SJCRH30 (cell line): Measurements from ENCODE around the gene GARNL3. TPM values are rescaled to one million over a fixed set of nuclear protein-coding genes. Genes with fewer than 3 reads are reported as not detected.

Experiments
- DNase-seq, 2 experiments: peaks; one replicate each; pipeline ENCODE4 v3.0.0-alpha.2; 2015 to 2020
- H3K27ac ChIP-seq: fragments of 250-450 bp; sonication (Bioruptor Pico); 2 replicates; pipeline ENCODE4 v1.5.1; 2020; ENCODE audit warnings: mild to moderate bottlenecking, moderate library complexity
- H3K27me3 ChIP-seq: fragments of 250-450 bp; sonication (Bioruptor Pico); 2 replicates; pipeline ENCODE4 v1.5.1; 2020; ENCODE audit warnings: mild to moderate bottlenecking, moderate library complexity
- H3K36me3 ChIP-seq: fragments of 250-450 bp; sonication (Bioruptor Pico); 2 replicates; pipeline ENCODE4 v1.5.1; 2020; ENCODE audit warnings: mild to moderate bottlenecking, moderate library complexity
- H3K4me1 ChIP-seq: fragments of 250-450 bp; sonication (Bioruptor Pico); 2 replicates; pipeline ENCODE4 v1.5.1; 2020; ENCODE audit warnings: mild to moderate bottlenecking, moderate library complexity
- H3K4me3 ChIP-seq: fragments of 250-450 bp; sonication (Bioruptor Pico); 2 replicates; pipeline ENCODE4 v1.5.1; 2020; ENCODE audit warnings: mild to moderate bottlenecking, moderate library complexity
- H3K9me3 ChIP-seq: fragments of 250-450 bp; sonication (Bioruptor Pico); replicated peaks from 2 replicates; pipeline ENCODE4 v1.5.1; 2020; ENCODE audit warnings: mild to moderate bottlenecking, moderate library complexity
- total RNA-seq: library from RNA; depleted of rRNA; stranded (reverse); fragments of >200 nt; shearing (Covaris generic); gene quantifications from 2 replicates; pipeline ENCODE4 v1.2.3, GENCODE V29; 2014

Gene GARNL3
- total RNA-seq, 1 experiment from 2014 or later: 4.6 TPM

DNA sequence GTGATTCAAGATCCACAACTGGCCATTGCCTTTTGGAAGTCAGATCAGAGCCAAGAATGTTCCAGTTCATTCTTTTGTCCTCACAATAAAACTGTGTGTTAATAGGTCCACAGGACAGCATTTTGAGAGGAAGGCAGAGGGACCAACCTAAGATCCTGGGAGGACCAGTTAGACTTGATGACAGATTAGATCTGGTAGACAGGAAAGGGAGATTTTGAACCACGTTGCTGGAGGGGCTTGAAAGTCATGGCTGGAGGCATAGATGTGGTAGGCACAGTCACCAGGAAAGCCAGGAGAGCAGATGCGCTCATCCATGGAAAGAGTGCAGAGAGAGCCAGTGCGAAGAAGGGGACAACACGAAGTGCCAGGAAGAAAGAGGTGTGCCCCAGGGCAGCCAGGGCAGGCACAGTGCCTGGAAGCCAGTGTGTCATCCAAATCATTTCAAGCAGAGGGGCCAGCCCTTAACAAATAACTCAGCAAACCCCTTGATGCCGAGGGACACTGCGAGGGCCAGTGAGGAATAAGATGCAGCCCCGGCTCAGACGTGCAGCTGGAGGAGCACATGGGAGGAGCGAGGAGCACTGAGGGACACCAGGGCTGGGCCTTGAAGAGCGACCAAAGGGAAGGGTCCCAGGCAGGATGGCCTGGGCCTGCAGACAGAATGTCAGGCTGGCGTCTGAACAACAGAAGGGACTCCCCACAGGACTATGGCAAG, 119.6 kb downstream of the GARNL3 start:
- Histone ChIP-seq H3K27ac (no peak overlapping the region), H3K36me3 (no peaks in the 10 kb centered on the region), H3K4me1 (peaks cover 11% of the 10 kb centered on the region), H3K27me3 (no peaks in the 10 kb centered on the region; the same call in none of the 2 replicates), H3K9me3 (peaks cover 5% of the 10 kb centered on the region; the same call in 1 of the 2 replicates), H3K4me3 (no peak overlapping the region)
- no peak for DNase-seq

DNA sequence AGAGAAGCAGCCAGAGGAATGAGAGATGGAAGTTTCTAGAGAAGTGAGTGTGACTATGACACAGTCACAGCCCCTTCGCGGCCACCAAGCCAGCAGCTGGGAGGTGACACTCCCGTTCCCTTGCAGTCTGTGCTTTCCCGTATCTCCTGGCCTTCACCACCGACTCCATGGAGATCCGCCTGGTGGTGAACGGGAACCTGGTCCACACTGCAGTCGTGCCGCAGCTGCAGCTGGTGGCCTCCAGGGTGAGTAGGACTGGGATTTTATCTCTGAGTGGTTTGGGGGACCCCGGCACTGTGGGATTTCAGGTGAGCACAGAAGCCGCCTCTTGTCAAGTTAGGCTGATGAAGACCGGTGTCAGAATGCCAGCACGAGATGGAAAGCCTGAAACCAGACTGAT, 120.3 kb downstream of the GARNL3 start:
- no peaks in the 10 kb centered on the region; the same call in none of the 2 replicates for H3K27me3 ChIP-seq
- no peaks in the 10 kb centered on the region for H3K36me3 ChIP-seq
- no peak for DNase-seq
- H3K4me1 ChIP-seq: peaks cover 15% of the 10 kb centered on the region
- peaks cover 5% of the 10 kb centered on the region; the same call in 1 of the 2 replicates for H3K9me3 ChIP-seq
- H3K4me3 ChIP-seq: no peak overlapping the region
- no peak overlapping the region for H3K27ac ChIP-seq

DNA sequence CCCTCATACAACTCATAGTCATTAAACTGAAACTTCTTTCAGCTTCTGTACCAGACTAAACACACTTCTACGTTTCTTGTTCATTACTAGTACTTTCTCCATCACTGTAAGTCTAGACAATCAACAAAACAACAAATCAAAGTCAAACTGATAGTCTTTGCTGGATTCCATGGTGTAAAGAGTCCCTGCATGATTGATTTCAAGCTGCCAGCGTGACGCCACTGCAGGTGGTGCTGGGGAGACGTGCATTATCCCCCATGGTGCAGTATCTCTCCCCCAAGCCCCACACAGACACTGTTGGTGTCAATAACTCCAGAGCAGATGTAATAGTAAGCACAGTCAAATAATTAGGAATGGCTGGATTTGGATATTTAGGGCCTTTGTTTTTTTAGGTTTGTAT, 121.7 kb downstream of the GARNL3 start:
- Histone ChIP-seq H3K4me3 (no peak overlapping the region), H3K9me3 (no peaks in the 10 kb centered on the region), H3K27ac (no peak overlapping the region), H3K27me3 (no peaks in the 10 kb centered on the region; the same call in none of the 2 replicates), H3K36me3 (no peaks in the 10 kb centered on the region), H3K4me1 (peaks cover 15% of the 10 kb centered on the region)
- no peak for DNase-seq

DNA sequence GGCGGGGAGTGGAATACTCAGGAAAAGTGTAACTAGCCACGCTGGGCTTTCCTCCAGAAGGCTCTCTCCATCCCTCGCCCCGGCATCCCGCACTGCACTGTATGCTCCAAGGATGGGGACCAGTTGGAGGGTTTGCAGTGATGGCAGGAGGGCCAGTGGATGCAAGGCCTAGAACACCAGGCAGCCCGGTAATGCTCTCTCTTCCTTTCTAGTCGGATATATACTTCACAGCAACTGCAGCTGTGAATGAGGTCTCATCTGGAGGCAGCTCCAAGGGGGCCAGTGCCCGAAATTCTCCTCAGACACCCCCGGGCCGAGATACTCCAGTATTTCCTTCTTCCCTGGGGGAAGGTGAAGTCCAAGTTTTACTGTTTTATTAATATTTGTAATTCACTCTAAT, 122.4 kb downstream of the GARNL3 start:
- H3K27ac ChIP-seq: no peak overlapping the region
- DNase-seq: no peak
- no peaks in the 10 kb centered on the region for H3K36me3 ChIP-seq
- H3K27me3 ChIP-seq: no peaks in the 10 kb centered on the region; the same call in none of the 2 replicates
- H3K4me1 ChIP-seq: peaks cover 15% of the 10 kb centered on the region
- no peak overlapping the region for H3K4me3 ChIP-seq
- no peaks in the 10 kb centered on the region for H3K9me3 ChIP-seq

DNA sequence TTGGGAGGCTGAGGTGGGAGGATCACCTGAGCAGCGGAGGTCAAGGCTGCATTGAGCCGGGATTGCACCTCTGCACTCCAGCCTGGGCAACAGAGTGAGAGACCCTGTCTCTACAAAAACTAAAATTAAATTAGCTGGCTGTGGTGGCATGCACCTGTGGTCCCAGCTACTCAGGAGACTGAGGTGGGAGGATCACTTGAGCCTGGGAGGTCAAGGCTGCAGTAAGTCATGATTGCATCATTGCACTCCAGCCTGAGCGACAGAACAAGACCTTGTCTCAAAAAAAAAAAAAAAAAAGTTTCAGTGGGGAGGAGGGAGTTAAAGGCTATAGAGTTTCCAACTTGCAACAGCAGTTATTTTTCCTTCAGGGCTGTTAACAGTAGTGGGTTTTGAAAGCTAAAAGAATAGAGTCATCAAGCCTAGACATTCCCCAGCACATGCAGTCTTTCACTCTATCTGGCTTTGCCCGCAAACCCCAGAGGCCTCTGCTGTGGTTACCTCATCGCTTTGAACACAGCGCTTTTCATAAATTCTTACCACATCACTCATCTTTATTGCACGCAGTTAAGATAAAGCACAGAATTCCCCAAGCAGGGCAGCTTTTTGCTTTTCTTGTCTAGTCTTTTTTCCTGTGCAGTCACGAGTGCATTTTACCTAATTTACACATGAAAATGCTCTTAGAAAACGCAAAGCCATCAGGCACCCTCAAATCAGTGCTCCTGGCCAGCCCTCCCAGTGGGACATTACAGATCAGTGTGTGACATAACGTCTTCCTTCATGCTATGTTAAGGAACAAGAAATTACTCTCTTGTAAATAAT, 123.7 kb downstream of the GARNL3 start:
- no peaks in the 10 kb centered on the region; the same call in 1 of the 2 replicates for H3K27me3 ChIP-seq
- H3K27ac ChIP-seq: peak overlapping the region; percentile 3; the same call in 1 of the 2 replicates
- H3K4me1 ChIP-seq: peaks cover 15% of the 10 kb centered on the region
- peak; percentile 89 to 94 for DNase-seq
- no peaks in the 10 kb centered on the region for H3K9me3 ChIP-seq
- no peak overlapping the region for H3K4me3 ChIP-seq
- H3K36me3 ChIP-seq: no peaks in the 10 kb centered on the region

DNA sequence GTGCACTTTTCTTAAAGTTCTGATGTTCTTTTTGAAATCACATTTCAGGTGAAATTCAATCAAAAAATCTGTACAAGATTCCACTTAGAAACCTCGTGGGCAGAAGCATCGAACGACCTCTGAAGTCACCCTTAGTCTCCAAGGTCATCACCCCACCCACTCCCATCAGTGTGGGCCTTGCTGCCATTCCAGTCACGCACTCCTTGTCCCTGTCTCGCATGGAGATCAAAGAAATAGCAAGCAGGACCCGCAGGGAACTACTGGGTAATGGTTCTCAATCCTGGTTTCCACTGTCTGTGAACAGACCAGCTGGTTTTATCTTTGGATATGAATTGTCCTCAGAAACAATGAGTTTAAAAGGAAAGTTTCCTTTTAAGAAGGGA, 124.3 kb downstream of the GARNL3 start:
- no peak for DNase-seq
- H3K27ac ChIP-seq: peak overlapping the region; percentile 3; the same call in 1 of the 2 replicates
- no peaks in the 10 kb centered on the region; the same call in 1 of the 2 replicates for H3K27me3 ChIP-seq
- no peaks in the 10 kb centered on the region for H3K36me3 ChIP-seq
- no peak overlapping the region for H3K4me3 ChIP-seq
- no peaks in the 10 kb centered on the region for H3K9me3 ChIP-seq
- H3K4me1 ChIP-seq: peaks cover 15% of the 10 kb centered on the region

DNA sequence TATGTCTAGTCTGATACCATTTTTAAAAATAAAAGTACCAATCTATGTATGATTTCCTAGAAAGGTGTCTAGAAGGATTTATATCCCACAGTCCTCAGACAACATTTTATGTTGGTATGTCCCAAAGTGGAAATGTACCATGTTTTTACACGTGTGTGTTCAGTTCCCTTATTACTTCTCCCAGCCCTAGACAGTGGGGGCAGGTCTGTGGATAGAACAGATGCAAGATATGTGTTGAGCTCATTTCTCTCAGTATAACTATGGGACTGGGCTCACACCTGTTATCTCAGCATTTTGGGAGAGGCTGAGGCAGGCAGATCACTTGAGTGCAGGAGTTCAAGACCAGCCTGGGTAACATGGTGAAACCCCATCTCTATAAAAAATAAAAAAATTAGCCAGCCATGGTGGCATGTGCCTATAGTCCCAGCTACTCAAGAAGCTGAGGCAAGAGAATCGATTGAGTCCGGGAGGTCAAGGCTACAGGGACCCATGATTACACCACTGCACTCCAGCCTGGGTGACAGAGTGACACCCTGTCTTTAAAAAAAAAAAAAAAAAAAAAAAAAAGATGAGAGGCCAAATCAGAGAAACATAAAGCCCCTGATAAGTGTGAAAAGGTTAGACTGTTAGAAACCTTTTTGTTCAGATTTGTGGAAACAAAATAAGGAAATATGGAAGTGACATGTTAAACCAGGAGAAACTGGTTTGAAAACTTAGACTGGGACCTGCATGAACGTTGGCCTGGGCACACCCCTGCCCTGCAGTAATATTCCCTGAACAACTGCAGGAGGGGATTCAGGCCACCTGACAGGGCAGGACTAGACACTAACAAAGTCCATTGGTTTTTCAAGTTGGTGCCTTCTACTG, 125.0 kb downstream of the GARNL3 start:
- DNase-seq: no peak

DNA sequence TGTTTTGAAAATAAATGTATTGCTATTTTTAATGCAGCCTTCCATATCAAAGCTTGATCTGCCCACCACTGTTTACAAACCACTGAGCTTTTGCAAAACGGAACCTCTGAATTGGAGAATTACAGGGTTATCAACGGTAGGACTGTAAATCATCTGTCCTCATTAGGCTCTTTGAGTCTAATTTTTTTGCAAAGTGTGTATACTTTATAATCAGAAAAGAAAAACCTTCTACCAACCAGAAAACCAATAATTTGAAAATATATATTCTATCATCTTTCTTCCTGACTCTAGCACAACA, 125.6 kb downstream of the GARNL3 start:
- DNase-seq: no peak
- no peak overlapping the region for H3K4me3 ChIP-seq
- no peaks in the 10 kb centered on the region for H3K36me3 ChIP-seq
- no peaks in the 10 kb centered on the region for H3K27me3 ChIP-seq
- H3K9me3 ChIP-seq: no peaks in the 10 kb centered on the region
- no peak overlapping the region for H3K27ac ChIP-seq
- peaks cover 15% of the 10 kb centered on the region for H3K4me1 ChIP-seq

More for the DNA sequence above, 125.0 kb downstream of the GARNL3 start:
- H3K9me3 ChIP-seq: no peaks in the 10 kb centered on the region
- peaks cover 15% of the 10 kb centered on the region for H3K4me1 ChIP-seq
- no peak overlapping the region for H3K4me3 ChIP-seq
- H3K27me3 ChIP-seq: no peaks in the 10 kb centered on the region
- no peaks in the 10 kb centered on the region for H3K36me3 ChIP-seq
- H3K27ac ChIP-seq: no peak overlapping the region

DNA sequence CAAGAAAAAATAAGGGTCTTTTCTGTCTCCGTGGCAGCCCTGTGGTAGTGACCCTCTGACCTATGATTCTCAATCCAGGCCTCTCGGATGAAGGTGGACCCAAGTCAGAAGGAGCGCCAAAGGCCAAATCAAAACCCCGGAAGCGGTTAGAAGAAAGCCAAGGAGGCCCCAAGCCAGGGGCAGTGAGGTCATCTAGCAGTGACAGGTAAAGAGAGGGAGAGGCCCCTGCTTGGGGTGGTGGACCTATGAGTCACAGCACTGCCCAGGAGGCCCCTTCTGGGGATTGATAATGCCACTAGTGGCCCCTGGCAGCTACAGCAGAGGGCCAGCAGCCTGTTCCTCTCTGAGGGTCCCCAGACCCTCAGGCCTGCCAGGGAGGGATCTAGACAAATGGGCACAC, 126.0 kb downstream of the GARNL3 start:
- Histone ChIP-seq H3K4me1 (peaks cover 15% of the 10 kb centered on the region), H3K27me3 (no peaks in the 10 kb centered on the region), H3K27ac (no peak overlapping the region), H3K9me3 (no peaks in the 10 kb centered on the region), H3K36me3 (no peaks in the 10 kb centered on the region), H3K4me3 (no peak overlapping the region)
- no peak for DNase-seq

DNA sequence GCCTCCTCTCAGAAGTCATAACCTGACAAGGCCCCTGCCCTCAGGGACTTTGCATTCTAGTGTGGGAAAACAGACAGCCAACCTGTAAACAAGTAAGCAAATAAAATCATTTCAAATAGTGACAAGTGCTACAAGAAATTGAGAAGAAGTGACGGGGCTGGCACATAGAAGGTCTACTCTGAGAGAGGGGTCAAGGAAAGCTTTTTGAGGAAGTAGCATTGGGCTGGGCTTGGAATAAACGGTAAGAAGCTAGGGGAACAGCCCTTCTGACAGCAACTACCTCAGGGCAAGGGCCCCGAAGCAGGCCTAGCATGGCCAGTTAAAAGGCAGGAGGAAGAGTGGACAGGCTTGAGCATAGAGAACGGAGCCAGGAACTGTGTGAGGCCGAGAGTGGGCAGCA, 127.6 kb downstream of the GARNL3 start:
- H3K27me3 ChIP-seq: no peaks in the 10 kb centered on the region
- DNase-seq: no peak
- H3K9me3 ChIP-seq: no peaks in the 10 kb centered on the region
- no peaks in the 10 kb centered on the region for H3K36me3 ChIP-seq
- peaks cover 20% of the 10 kb centered on the region for H3K4me1 ChIP-seq
- no peak overlapping the region for H3K4me3 ChIP-seq
- H3K27ac ChIP-seq: no peak overlapping the region

DNA sequence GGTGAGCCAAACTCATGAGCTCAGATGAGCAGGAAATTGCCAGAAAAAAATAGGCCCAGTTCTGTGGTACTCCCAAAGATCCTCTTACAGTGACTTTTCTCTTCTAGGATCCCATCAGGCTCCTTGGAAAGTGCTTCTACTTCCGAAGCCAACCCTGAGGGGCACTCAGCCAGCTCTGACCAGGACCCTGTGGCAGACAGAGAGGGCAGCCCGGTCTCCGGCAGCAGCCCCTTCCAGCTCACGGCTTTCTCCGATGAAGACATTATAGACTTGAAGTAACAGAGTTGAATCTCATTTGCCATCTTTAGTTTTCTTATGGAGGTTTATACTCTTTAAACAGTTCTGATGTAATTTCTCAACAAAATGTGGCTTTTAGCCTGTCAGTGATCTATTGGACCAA, 128.4 kb downstream of the GARNL3 start:
- Histone ChIP-seq H3K4me3 (no peak overlapping the region), H3K27ac (no peak overlapping the region), H3K9me3 (no peaks in the 10 kb centered on the region), H3K27me3 (no peaks in the 10 kb centered on the region), H3K4me1 (peaks cover 17% of the 10 kb centered on the region), H3K36me3 (no peaks in the 10 kb centered on the region)
- no peak for DNase-seq

DNA sequence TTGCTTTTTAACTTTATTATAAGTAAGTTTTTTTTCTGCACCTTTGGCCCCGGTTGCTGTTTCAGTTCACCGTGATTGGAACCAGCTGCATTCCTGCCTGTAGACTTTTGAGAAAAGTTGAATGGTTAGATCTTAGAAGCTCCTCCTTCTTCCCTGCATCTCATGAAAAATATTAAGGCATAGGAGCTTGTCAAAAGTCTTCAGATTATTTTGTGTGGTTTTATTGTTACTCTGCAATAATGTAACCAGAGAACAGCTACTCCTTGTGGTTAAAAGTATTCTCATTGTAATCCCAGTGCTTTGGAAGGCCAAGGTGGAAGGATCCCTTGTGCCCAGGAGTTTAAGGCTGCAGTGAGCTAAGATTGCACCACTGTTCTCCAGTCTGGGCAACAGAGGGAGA, 129.1 kb downstream of the GARNL3 start:
- no peak overlapping the region for H3K27ac ChIP-seq
- H3K27me3 ChIP-seq: no peaks in the 10 kb centered on the region
- H3K36me3 ChIP-seq: no peaks in the 10 kb centered on the region
- H3K9me3 ChIP-seq: no peaks in the 10 kb centered on the region
- no peak overlapping the region for H3K4me3 ChIP-seq
- H3K4me1 ChIP-seq: peaks cover 20% of the 10 kb centered on the region
- no peak for DNase-seq

DNA sequence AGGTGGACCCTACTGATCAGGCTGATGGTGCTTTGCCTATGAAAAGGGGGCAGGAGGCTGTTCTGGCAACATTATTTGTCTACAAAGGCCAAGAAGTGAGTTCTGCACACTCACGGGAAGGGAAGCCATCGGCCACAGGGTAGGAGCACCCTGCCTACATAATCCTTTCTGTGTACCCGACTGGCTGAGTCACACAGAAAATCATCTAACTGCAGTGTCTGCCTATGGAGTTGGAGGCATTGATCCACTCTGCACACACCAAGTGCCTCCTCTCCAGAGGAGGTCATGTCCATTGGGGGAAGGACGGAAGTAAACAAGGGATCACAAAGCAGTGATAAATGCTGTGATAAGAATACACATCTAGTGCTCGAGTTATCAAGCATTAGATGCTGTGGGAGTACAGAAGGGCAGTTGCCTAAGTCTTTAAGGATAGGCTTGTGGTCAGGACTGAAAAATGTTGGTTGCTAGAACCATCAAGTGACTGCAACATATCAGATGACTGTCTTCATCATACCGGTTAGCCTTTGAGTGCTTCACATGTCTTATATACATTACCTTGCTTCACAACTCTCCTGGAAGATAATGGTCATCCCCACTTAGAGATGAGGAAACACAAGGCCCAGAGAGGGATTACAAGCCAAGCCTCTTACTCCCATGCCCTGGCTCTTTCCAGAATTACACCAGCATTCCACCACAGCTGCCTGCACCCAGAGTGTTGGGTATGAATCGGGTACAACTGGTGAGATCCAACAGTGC, 131.1 kb downstream of the GARNL3 start:
- H3K27ac ChIP-seq: no peak overlapping the region
- no peaks in the 10 kb centered on the region for H3K9me3 ChIP-seq
- no peaks in the 10 kb centered on the region for H3K36me3 ChIP-seq
- no peak for DNase-seq
- no peaks in the 10 kb centered on the region for H3K27me3 ChIP-seq
- H3K4me1 ChIP-seq: peaks cover 13% of the 10 kb centered on the region
- no peak overlapping the region for H3K4me3 ChIP-seq

DNA sequence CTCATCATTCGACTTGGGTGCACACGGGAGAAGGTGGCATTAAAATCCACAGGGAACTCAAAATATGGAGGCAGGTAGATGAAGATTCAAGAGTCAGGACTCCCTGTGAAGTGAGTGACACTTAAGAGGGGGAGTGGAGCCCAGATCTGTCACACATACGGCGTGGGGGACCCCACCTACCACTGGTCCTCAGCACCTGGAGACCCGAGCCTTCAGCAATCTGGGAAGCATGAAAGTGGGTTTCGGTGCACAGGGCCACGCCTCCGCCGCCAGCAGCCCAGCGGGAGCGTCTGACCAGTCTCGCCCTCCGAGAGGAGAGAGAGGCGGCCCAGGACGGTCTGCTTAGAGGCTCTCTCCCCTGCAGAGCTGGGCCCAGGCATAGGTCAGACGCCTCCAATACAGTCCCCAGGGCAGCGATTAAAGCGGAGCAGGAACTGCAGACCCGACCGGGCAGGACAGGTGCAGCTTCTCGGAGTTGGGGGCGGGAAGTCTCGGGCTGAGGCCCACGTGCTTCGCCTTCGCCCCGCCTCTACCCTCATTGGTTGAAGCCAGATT, 131.8 kb downstream of the GARNL3 start:
- no peak for DNase-seq
- Histone ChIP-seq H3K9me3 (no peaks in the 10 kb centered on the region), H3K27ac (no peak overlapping the region), H3K36me3 (no peaks in the 10 kb centered on the region), H3K4me3 (peak overlapping the region; percentile 52), H3K4me1 (peaks cover 13% of the 10 kb centered on the region), H3K27me3 (no peaks in the 10 kb centered on the region)
